NT2/D1 (cell line): Measurements from ENCODE around the gene GATB.

Experiments
- YY1 ChIP-seq: IDR thresholded peaks from 2 replicates; pipeline ENCODE4 v1.6.1; 2011; ENCODE audit not compliant: insufficient read length, insufficient read depth
- ZNF274 ChIP-seq: IDR thresholded peaks from 2 replicates; pipeline ENCODE4 v1.6.1; 2011; ENCODE audit warnings: mild to moderate bottlenecking, low read depth, low read length

DNA sequence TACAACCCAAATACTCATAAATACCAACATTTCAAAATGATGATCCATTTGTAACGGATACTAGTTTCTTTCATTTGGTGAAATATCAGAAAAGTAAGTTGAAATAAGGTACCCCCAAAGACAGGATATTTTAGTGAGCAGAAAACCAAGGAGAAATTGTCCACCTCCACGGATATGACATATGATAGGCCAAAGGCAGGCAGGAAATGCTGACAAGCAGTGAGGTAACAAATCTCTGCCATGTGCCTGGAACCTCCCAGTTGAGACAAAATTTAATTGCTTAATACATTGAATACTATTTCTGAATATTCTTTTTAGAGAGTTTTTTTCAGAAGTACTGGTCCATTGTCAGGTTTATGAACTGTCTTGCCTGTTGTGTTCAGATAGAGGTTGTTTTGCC, 118.8 kb downstream of the GATB start:
- no peak for TF ChIP-seq YY1
- TF ChIP-seq ZNF274 = no peak
